ENCODE results near the gene SYT17.

SYT17 gene

GRCh38 chr16:19147126-19147525 is 20.9 kb upstream of the SYT17 start:
- H3K9me2 ChIP-seq (ENCODE audit: low read depth, low read length) = no peaks in the 10 kb centered on the region
- no peak overlapping the region for H3K27ac ChIP-seq (ENCODE audit: low read depth, low read length, poor library complexity, severe bottlenecking)
- no peaks in the 10 kb centered on the region for H3K79me2 ChIP-seq (ENCODE audit: insufficient read depth, low read length)
- H3K9me3 ChIP-seq (ENCODE audit: low read length) = no peaks in the 10 kb centered on the region
- H3K4me1 ChIP-seq (ENCODE audit: insufficient read depth, low read length, severe bottlenecking) = no peaks in the 10 kb centered on the region
- H3K4me3 ChIP-seq (ENCODE audit: low read depth, low read length, poor library complexity, severe bottlenecking) = no peak overlapping the region
- H3K9ac ChIP-seq (ENCODE audit: low read length) = no peak overlapping the region
- H4K20me1 ChIP-seq (ENCODE audit: insufficient read depth, low read length) = no peaks in the 10 kb centered on the region
- H3K27me3 ChIP-seq (ENCODE audit: insufficient read depth, low read length) = peaks cover 2% of the 10 kb centered on the region; the same call in 1 of the 2 replicates
- H3F3A ChIP-seq (ENCODE audit: insufficient read depth, low read length) = no peaks in the 10 kb centered on the region
- no peak overlapping the region for H2AFZ ChIP-seq (ENCODE audit: low read length)
- H3K4me2 ChIP-seq (ENCODE audit: low read length) = no peak overlapping the region
- TF ChIP-seq CTCF (IDR thresholded peaks at IDR 0.05; ENCODE audit: low read length) (no peak), EZH2 (IDR thresholded peaks at IDR 0.05; ENCODE audit: borderline replicate concordance, low read length) (no peak)
- H3K36me3 ChIP-seq (ENCODE audit: insufficient read depth, low read length) = no peaks in the 10 kb centered on the region

GRCh38 chr16:19147627-19148026 is 20.4 kb upstream of the SYT17 start:
- Histone ChIP-seq H3K9ac (ENCODE audit: low read length) (no peak overlapping the region), H3K4me2 (ENCODE audit: low read length) (no peak overlapping the region), H2AFZ (ENCODE audit: low read length) (no peak overlapping the region), H3K27ac (ENCODE audit: low read depth, low read length, poor library complexity, severe bottlenecking) (no peak overlapping the region), H3F3A (ENCODE audit: insufficient read depth, low read length) (no peaks in the 10 kb centered on the region), H3K4me3 (ENCODE audit: low read depth, low read length, poor library complexity, severe bottlenecking) (no peak overlapping the region), H3K9me2 (ENCODE audit: low read depth, low read length) (no peaks in the 10 kb centered on the region), H3K27me3 (ENCODE audit: insufficient read depth, low read length) (peaks cover 2% of the 10 kb centered on the region; the same call in 1 of the 2 replicates), H3K36me3 (ENCODE audit: insufficient read depth, low read length) (no peaks in the 10 kb centered on the region), H3K79me2 (ENCODE audit: insufficient read depth, low read length) (no peaks in the 10 kb centered on the region), H3K4me1 (ENCODE audit: insufficient read depth, low read length, severe bottlenecking) (no peaks in the 10 kb centered on the region), H3K9me3 (ENCODE audit: low read length) (no peaks in the 10 kb centered on the region), H4K20me1 (ENCODE audit: insufficient read depth, low read length) (no peaks in the 10 kb centered on the region)
- TF ChIP-seq EZH2 (IDR thresholded peaks at IDR 0.05; ENCODE audit: borderline replicate concordance, low read length) (no peak), CTCF (IDR thresholded peaks at IDR 0.05; ENCODE audit: low read length) (no peak)

GRCh38 chr16:19148189-19148588 is 19.9 kb upstream of the SYT17 start:
- Histone ChIP-seq H2AFZ (ENCODE audit: low read length) (no peak overlapping the region), H3F3A (ENCODE audit: insufficient read depth, low read length) (no peaks in the 10 kb centered on the region), H3K4me2 (ENCODE audit: low read length) (no peak overlapping the region), H3K27me3 (ENCODE audit: insufficient read depth, low read length) (peaks cover 2% of the 10 kb centered on the region; the same call in 1 of the 2 replicates), H3K9ac (ENCODE audit: low read length) (no peak overlapping the region), H3K79me2 (ENCODE audit: insufficient read depth, low read length) (no peaks in the 10 kb centered on the region), H3K4me1 (ENCODE audit: insufficient read depth, low read length, severe bottlenecking) (no peaks in the 10 kb centered on the region), H3K36me3 (ENCODE audit: insufficient read depth, low read length) (no peaks in the 10 kb centered on the region), H3K4me3 (ENCODE audit: low read depth, low read length, poor library complexity, severe bottlenecking) (no peak overlapping the region), H4K20me1 (ENCODE audit: insufficient read depth, low read length) (no peaks in the 10 kb centered on the region), H3K9me3 (ENCODE audit: low read length) (no peaks in the 10 kb centered on the region), H3K9me2 (ENCODE audit: low read depth, low read length) (no peaks in the 10 kb centered on the region), H3K27ac (ENCODE audit: low read depth, low read length, poor library complexity, severe bottlenecking) (no peak overlapping the region)
- TF ChIP-seq EZH2 (IDR thresholded peaks at IDR 0.05; ENCODE audit: borderline replicate concordance, low read length) (no peak), CTCF (IDR thresholded peaks at IDR 0.05; ENCODE audit: low read length) (no peak)

All from OCI-LY1 (cell line).